Heart right ventricle (tissue), 16 donors: ENCODE measurements around the gene NRGN. TPM values are rescaled to one million over a fixed set of nuclear protein-coding genes. Genes with fewer than 3 reads are reported as not detected.

Source experiments
- ATAC-seq, 8 donors: fragments of 200-7000 bp; cut with Tn5 transposase; one replicate each; pipeline ENCODE4 v1.9.1; 2020; ENCODE audit warnings: mild to moderate bottlenecking in 8 of 8, moderate library complexity in 8 of 8, moderate number of reproducible peaks in 1 of 8
- DNase-seq, 2 donors: peaks; one replicate each; pipeline ENCODE4 v3.0.0-alpha.2; 2020
- H3K27ac ChIP-seq, 10 donors: fragments of 200-600 bp; sonication (generic) in 2 of 10; one replicate each; pipeline versions ENCODE4 v1.5.0 to v1.8.0; 2020 to 2022; ENCODE audit warnings: mild to moderate bottlenecking in 3 of 10
- H3K27me3 ChIP-seq, 7 donors: fragments of 200-600 bp; one replicate each; pipeline ENCODE4 v1.8.0; 2021 to 2022; ENCODE audit warnings: mild to moderate bottlenecking in 2 of 7
- H3K36me3 ChIP-seq, 9 donors: fragments of 200-600 bp; sonication (generic) in 1 of 9; one replicate each; pipeline versions ENCODE4 v1.5.0 to v1.8.0; 2020 to 2022; ENCODE audit warnings: mild to moderate bottlenecking in 2 of 9
- H3K4me1 ChIP-seq, 9 donors: fragments of 200-600 bp; sonication (generic) in 1 of 9; one replicate each; pipeline versions ENCODE4 v1.5.0 to v1.8.0; 2020 to 2022; ENCODE audit warnings: mild to moderate bottlenecking in 4 of 9
- H3K4me3 ChIP-seq, 10 donors: fragments of 200-600 bp; sonication (generic) in 2 of 10; one replicate each; pipeline versions ENCODE4 v1.5.0 to v1.8.0; 2020 to 2022; ENCODE audit warnings: mild to moderate bottlenecking in 7 of 10, moderate library complexity in 2 of 10
- H3K9me3 ChIP-seq, 11 donors: fragments of 200-600 bp in 10 of 11; sonication (generic) in 2 of 11; one replicate each; pipeline versions ENCODE4 v1.5.0 to v1.8.0; 2013 to 2022; ENCODE audit warnings: mild to moderate bottlenecking in 2 of 11, control low read depth in 1 of 11, moderate library complexity in 1 of 11
- WGBS, 2 donors: extraction: QIAGEN DNeasy Blood & Tissue Kit; methylation state at CpG; one replicate each; pipeline ENCODE4 v1.1.7; 2013; ENCODE audit warnings: inconsistent platforms in 1 of 2; 5-methylcytosine and 5-hydroxymethylcytosine counted together
- intact Hi-C, 10 donors: fragments of 100-400 bp; cut with DNase I; formaldehyde crosslinking; loops; one replicate each; pipeline versions ENCODE4 v1.11.1 to v1.14.2; 2022
- polyA plus RNA-seq, 2 donors: library from polyadenylated mRNA; stranded (reverse); fragments of 200-250 nt; gene quantifications; one replicate each; pipeline ENCODE4 v1.2.3, GENCODE V29; 2013
- total RNA-seq, 10 donors: library from RNA; stranded (reverse); fragmentation: NEBNext Ultra II Directional in 3 of 10; extraction: Animal tissue kit (Norgen Biotek cat#: 25700) in 3 of 10; gene quantifications; one replicate each; pipeline versions ENCODE4 v1.2.1 to v1.2.4, GENCODE V29; 2021 to 2023
- TF ChIP-seq, protein P1 (sequence below), 9 donors: fragments of 200-600 bp; sonication (generic) in 2 of 9; IDR thresholded peaks; one replicate each; pipeline versions ENCODE4 v1.5.0 to v1.8.0; 2021 to 2022; ENCODE audit warnings: antibody characterized with exemption in 9 of 9, mild to moderate bottlenecking in 5 of 9, moderate library complexity in 1 of 9
- donor health status: Arrhythmogenic right ventricular cardiomyopathy.
- donor health status: ischemic (EF 13 %, LVEDD 7.1; RV severe dilation, severe dysfunction).
- donor health status: healthy with polysubstance abuse.
- donor health status: DM: no; HTN: yes; CAD: no.
- donor health status: DM: no; HTN: no; CAD: no.
- donor health status: ischemic (EF 25% LVEDD 6.9; RV normal size, moderate dysfunction).
- donor health status: ischemic (EF 25% LVEDD 5.7; RV mildly dilated, moderate dysfunction).
- donor health status: healthy.
- donor health status: DM: yes; HTN: yes; CAD: no.
- donor health status: Ischemic cardiomyopathy.
- donor health status: ischemic (EF 35%, LVEDD 5.7; RV mildly dilated, moderate dysfunction).
- donor health status: nonischemic (EF 11% LVEDD 7.7; RV severe dilation, severe dysfunction).
- donor health status: DM: yes; HTN: yes; CAD: no.
- donor health status: PGD.
- donor health status: ischemic (EF 29% LVEDD 5.4; RV normal size, mild dysfunction).
- donor health status: nonischemic (EF 23%, LVEDD 6.1; RV moderate dilation, normal function).

Gene NRGN
- total and polyA plus RNA-seq, 12 donors = 1.5 to 26.0 (median 5.2) TPM

DNA sequence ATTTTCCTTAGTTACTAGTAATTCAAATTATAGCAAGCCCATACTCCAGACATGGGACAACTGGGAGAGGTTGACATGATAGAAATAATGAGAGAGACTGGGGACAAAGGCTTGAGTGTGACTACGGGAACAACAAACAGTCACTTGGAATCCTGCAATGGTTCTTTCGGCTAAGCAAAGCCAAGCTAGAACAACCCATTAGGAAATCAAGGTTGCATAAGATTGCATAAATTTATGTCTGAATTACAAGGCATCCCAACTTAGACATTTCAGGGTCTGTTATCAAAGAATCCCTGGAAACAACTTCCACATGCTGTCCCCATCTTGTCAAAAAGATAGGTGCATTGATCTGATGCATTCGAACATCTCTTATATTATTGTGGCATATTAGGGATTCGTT is 10.2 kb upstream of the NRGN start:
- TF ChIP-seq, protein P1, sequence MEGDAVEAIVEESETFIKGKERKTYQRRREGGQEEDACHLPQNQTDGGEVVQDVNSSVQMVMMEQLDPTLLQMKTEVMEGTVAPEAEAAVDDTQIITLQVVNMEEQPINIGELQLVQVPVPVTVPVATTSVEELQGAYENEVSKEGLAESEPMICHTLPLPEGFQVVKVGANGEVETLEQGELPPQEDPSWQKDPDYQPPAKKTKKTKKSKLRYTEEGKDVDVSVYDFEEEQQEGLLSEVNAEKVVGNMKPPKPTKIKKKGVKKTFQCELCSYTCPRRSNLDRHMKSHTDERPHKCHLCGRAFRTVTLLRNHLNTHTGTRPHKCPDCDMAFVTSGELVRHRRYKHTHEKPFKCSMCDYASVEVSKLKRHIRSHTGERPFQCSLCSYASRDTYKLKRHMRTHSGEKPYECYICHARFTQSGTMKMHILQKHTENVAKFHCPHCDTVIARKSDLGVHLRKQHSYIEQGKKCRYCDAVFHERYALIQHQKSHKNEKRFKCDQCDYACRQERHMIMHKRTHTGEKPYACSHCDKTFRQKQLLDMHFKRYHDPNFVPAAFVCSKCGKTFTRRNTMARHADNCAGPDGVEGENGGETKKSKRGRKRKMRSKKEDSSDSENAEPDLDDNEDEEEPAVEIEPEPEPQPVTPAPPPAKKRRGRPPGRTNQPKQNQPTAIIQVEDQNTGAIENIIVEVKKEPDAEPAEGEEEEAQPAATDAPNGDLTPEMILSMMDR (IDR thresholded peaks at IDR 0.05) = no peak
- intact Hi-C loops = no loop called here
- no peak for ATAC-seq

DNA sequence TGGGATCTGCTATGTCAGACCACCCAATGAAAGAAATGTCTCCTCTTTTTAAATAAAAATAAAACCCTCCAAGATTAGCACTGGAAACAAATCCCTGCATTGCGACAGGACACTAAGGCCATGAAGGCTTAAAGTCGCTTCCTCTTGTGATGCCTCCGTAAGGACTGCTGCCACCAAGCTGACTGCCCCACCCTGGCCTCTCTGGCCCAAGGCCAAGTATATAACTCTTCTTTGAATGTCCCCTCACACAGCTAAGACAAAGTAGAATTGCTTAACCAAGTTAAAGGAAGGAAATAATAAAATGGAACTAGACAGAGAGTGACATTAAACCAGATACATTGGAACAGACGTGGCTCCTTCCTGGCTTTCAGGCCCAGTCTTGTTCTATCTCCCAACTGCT is 7.5 kb upstream of the NRGN start:
- Histone ChIP-seq H3K9me3 (no peaks in the 10 kb centered on the region), H3K27me3 (peaks cover 0 to 4% (median 0%) of the 10 kb centered on the region in 7 donors), H3K4me1 (peaks cover 0 to 24% (median 0%) of the 10 kb centered on the region in 9 donors), H3K36me3 (no peaks in the 10 kb centered on the region), H3K27ac (peak overlapping the region in 1 of 10 donors; percentile 11), H3K4me3 (no peak overlapping the region)
- TF ChIP-seq, protein P1 (IDR thresholded peaks at IDR 0.05) = no peak
- DNase-seq = no peak
- WGBS, 2 donors = 85 to 94% methylated on average over 4 of the region's 4 CpGs
- peak in 2 of 8 donors; percentile 53 to 62 for ATAC-seq
- intact Hi-C loops = no loop called here

More for the DNA sequence above, 10.2 kb upstream of the NRGN start:
- Histone ChIP-seq H3K4me3 (no peak overlapping the region), H3K36me3 (no peaks in the 10 kb centered on the region), H3K27ac (no peak overlapping the region), H3K9me3 (no peaks in the 10 kb centered on the region), H3K27me3 (peaks cover 0 to 13% (median 0%) of the 10 kb centered on the region in 7 donors), H3K4me1 (peaks cover 0 to 33% (median 16%) of the 10 kb centered on the region in 9 donors)
- DNase-seq = no peak
- 87 to 94% methylated on average over 4 of the region's 4 CpGs for WGBS, 2 donors

DNA sequence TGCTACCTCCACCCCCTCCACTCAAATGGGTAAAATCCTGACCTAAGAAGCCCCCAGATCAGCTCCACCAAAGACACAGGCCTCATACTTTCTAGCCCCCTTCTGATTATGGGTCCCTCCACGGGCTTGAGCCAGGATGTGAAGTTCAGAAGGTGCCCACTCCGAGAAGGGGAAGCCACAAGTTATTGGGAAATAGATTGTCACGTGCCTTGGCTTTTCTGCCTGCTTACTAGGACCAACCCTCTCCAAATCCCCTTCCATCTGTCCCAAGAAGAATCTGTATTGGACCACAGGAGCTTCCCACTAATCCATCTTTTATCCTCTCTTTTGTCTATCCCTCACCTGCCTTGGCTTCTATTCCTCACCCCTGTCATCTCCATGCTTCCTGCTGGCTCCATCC is 3.0 kb upstream of the NRGN start:
- TF ChIP-seq, protein P1 (IDR thresholded peaks at IDR 0.05) = no peak
- no peaks in the 10 kb centered on the region for H3K36me3 ChIP-seq

DNA sequence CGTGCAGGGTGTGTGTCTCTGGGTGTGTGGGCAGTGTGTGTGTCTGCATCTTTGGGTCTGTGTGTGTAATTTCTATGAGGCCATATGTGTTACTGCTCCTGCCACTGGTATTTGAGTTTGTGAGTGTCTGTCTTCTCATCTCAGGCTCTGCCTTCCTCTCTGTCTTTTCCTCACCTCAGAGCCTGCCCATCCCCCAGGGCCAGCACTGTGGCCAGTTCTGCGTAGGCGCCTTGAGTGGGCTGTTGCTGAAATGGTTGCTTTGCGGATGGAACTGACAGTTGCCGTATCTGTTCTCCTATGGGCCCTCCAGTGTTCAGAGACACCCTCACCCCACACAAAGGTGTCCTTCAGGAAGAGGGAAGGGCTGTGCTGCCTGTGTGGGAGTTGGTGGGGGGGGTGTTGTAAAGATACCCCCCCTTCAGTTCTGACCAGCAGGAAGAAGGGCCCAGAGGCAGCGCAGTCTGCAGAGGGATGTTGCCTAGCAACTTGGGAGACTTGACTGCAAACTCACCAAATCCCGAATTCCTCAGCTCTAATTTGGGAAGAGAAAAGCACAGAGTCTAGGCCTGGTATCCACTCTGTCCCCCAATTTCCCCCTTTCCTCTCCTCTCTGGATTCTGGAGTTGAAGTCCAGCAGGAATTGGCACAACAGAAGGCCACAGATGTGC is 2.0 kb upstream of the NRGN start:
- ATAC-seq (no peak), DNase-seq (no peak)
- TF ChIP-seq, protein P1 (IDR thresholded peaks at IDR 0.05) = no peak
- 69 to 73% methylated on average over 7 of the region's 7 CpGs for WGBS, 2 donors
- H3K27ac ChIP-seq = no peak overlapping the region
- peaks cover 0 to 37% (median 19%) of the 10 kb centered on the region in 9 donors for H3K4me1 ChIP-seq
- H3K27me3 ChIP-seq = peaks cover 0 to 26% (median 17%) of the 10 kb centered on the region in 7 donors
- H3K9me3 ChIP-seq = no peaks in the 10 kb centered on the region
- intact Hi-C loops = no loop called here
- H3K4me3 ChIP-seq = no peak overlapping the region
- no peaks in the 10 kb centered on the region for H3K36me3 ChIP-seq

More for the DNA sequence above, 3.0 kb upstream of the NRGN start:
- intact Hi-C loops = no loop called here
- DNase-seq = no peak
- H3K4me1 ChIP-seq = peaks cover 0 to 46% (median 19%) of the 10 kb centered on the region in 9 donors
- no peak overlapping the region for H3K27ac ChIP-seq
- H3K4me3 ChIP-seq = no peak overlapping the region
- no peak for ATAC-seq
- WGBS, 2 donors = 74 to 84% methylated on average over 3 of the region's 3 CpGs
- H3K27me3 ChIP-seq = peaks cover 0 to 24% (median 12%) of the 10 kb centered on the region in 7 donors
- H3K9me3 ChIP-seq = no peaks in the 10 kb centered on the region
